ENCODE measurements around the gene MALRD1.

MALRD1 gene

GRCh38 chr10:19656420-19657042, 607.9 kb downstream of the MALRD1 start:
- DNase-seq, result no peak

GRCh38 chr10:19658131-19658530, 609.5 kb downstream of the MALRD1 start:
- DNase-seq, result no peak

DNA sequence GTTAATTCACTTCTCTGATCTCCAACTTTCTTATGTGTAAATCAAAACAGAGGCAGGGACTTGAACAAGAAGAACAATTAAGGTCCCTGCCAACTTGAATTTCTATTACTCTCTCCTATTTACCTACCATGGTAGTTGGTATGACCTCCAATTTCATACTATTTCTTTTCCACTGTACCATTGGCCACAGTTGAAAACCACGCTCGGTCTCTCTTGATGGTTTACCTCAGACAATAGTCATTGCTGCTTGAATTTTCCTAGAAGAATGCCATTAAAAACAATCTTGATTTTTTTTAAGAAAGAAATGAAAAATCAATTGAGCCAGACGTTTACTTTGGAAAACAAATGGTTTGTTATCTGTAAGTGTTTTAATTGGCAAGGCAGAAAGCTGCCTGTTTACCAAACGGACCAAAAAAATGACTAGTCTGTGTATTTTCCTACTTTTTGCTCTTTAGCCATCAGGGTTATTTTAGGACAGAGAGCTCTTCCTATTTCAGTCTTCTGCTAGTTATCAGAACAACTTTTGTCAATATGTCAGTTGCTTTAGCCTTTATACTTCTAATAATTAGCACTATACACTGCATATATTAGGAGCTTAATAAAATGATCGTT, 610.1 kb downstream of the MALRD1 start:
- DNase-seq, result no peak

DNA sequence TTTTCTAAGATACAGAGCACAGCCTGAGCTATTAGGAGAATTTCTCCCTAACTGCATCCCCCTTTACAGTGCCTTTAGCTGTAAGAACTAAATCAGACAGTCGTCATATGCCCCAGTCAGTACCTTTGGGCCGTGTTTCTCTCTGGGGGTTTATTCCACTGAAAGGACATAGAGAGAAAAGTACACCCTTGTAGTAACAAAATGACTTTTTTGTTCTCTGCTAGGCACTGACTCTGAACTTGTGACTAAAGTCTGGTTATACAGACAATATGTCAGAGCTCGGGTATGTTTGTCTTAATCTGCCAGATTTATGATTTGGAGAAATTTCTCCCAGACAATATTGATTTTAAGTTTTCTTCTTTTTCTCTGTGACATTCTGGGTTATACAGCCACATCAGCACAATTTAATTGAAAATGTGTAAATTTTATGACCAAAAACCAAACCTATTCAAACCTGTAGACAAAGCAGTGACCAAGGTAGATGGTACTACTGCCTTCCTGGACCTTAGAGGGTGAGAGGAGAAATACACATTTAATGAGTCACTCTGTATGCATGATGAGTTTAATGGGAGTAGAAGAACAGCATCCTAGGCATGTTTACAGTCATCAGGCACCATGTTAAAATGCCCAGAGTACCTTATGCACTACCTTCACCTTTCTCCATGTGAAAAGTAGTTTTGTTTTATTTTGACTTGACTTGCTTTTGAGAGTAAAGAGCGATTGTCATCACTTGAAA, 611.5 kb downstream of the MALRD1 start:
- DNase-seq, result no peak

DNA sequence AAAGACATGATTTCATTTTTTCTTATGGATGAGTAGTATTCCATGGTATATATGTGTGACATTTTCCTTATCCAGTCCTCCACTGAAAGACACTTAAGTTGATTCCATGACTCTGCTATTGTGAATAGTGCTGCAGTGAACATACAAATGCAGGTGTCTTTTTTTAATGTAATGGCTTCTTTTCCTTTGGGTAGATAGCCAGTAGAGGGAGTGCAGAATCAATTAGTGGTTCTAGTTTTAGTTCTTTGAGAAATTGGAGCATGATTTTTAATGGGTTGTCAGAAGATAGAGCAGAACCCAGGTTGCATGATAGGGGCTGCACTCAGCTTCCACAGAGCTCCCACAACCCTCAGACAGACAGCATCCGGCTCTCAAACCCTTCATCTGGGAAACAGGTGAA, 614.7 kb downstream of the MALRD1 start:
- DNase-seq, result no peak

DNA sequence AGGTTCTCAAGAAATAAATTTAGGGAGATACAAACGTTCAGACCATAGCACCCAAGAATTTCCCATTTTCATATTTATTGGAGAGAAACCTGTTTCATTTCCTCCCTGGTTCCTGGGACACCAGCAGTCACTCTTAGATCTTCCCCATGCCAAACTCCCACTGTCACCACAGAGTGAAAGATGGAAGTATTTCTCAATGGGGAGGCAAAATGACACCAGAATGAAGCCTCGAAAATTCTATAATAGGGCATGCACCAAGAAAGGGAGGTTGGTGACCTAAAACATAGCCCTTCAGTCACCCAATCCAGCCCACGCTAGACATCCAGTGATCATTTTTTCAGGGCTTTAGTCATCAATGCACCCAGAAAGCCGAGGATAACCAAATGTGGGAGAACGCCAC, 619.5 kb downstream of the MALRD1 start:
- no peak for DNase-seq

- DNase-seq, result no peak
Measured at GRCh38 chr10:19676063-19676462, 627.5 kb downstream of the MALRD1 start.

DNA sequence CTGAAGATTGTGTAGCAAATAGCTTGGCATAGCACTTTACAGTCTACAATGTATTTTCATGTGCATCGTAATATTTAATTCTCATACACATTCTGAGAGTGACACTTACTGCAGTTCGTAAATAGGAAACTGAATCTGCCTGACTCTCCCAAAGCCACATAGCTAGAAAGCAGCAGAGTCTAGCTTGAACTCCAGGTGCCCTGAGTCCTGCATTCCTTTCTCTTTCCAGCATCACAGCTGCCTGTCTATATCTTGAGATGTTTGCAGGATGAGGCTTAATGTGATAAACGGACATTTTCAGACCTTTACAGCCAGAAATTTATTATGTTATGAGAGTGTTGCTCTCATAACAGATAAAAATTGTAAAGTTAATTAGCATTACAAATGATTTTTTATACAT, 634.8 kb downstream of the MALRD1 start:
- DNase-seq, result no peak

- DNase-seq, result no peak
Measured at GRCh38 chr10:19683960-19684359, 635.4 kb downstream of the MALRD1 start.

GRCh38 chr10:19688344-19688743, 639.7 kb downstream of the MALRD1 start:
- DNase-seq, result no peak

DNA sequence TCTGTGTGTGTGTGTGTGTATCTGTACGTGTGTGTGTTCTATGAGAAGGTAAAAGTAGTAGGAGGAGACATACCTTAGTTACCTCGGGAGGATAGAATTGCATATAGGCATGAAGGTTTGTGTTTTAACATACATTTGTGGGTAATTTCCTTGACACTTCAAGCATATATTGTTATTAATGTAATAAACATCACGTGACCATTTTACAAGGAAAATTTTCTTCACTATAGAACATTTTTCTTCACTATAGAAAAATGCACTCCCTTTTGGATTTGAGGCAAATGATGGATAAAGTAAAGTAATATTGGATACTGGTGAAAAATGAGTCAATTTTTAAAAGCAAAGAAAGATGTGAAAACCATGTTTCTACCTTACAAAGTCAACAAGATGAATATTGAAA, 640.6 kb downstream of the MALRD1 start:
- no peak for DNase-seq

DNA sequence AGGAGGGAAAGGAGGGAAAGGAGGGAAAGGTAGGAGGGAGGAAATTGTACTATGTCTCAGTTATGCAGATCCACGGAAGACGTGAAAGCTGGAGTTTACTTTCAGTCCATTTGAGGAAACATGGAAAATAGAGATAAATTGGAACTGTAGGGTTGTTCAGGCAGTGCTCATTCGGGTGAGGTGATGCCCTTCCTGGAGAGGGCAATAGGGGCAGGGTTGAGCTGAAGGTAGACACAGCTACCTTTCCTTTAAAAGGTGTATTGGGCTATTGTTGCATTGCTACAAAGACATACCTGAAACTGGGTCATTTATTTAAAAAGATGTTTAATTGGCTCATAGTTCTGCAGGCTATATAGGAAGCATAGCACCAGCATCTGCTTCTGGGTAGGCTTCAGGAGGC, 650.7 kb downstream of the MALRD1 start:
- no peak for DNase-seq

DNA sequence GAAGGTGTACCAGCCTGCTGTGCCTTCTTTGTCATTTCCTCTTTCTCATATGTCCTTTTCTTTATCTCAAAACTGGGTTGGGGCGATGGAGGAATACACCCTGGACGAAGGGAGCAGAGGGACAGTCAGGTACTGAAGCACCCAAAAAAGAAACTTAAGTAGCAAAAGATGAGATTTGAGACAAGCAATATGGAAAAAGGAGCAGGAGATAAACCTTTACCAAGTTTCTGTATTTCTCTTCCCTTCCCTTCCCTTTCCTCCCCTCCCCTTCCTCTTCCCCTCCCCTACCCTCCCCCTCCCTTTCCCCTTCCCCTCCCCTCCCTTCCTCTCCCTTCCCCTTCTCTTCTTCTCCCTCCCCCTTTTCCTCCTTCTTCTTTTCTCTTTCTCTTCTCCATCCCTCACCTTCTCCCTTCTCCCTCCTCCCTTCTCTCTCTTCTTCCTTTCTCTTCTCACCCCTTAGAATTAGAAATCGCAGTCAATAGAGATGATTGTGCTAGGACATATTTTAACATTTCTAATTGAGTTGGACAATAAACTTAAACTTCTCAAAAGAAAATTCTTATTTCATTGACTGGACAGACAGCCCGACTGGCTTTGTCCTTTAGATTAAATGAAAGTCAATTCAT, 652.9 kb downstream of the MALRD1 start:
- no peak for DNase-seq

GRCh38 chr10:19702215-19702614, 653.6 kb downstream of the MALRD1 start:
- DNase-seq, result no peak

DNA sequence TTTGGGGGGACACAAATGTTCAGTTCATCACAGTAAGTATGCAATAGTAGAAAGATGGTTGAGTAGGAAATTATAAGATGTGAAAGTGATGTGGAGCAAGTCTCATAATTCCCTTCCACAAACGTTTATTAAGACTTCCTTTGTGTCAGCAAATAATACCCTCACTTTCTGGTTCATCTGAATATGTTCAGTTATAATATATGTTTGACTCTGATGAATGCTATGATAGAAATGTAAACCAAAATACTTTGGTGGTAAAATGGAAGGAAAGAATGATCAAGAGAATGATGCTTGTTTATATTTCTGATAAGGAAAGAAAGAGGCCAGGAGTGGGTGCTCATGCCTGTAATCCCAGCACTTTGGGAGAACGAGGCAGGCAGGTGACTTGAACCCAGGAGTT, 655.9 kb downstream of the MALRD1 start:
- DNase-seq, result no peak

- no peak for DNase-seq
Measured at GRCh38 chr10:19705250-19705649, 656.6 kb downstream of the MALRD1 start.

- DNase-seq, result no peak
Measured at GRCh38 chr10:19706904-19707303, 658.3 kb downstream of the MALRD1 start.

DNA sequence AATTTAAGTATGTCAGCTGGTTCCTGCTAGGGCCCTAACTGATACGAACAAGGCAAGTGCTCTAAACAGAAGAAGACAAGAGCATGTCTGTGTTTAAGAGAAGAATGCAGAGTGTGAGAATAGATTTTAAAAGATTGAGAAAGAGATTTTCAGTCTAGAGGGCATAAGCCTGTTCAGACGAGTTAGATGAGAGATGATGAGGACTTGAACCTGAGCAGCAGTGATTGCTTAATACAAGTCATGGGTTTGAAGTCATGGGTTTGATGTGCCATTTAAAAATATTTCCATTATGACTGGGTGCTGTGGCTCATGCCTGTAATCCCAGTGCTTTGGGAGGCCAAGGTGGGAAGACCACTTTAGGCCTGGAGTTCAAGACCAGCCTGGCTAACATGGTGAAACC, 658.8 kb downstream of the MALRD1 start:
- no peak for DNase-seq

- DNase-seq, result no peak
Measured at GRCh38 chr10:19708031-19708430, 659.4 kb downstream of the MALRD1 start.

- no peak for DNase-seq
Measured at GRCh38 chr10:19710600-19710999, 662.0 kb downstream of the MALRD1 start.

GRCh38 chr10:19713159-19713558, 664.6 kb downstream of the MALRD1 start:
- DNase-seq, result no peak

GRCh38 chr10:19713800-19714525, 665.4 kb downstream of the MALRD1 start:
- DNase-seq, result no peak

GRCh38 chr10:19719284-19719683, 670.7 kb downstream of the MALRD1 start:
- no peak for DNase-seq

Data from CD4-positive, alpha-beta T cell treated with Interleukin-6 for 4 hours (primary cell).